ENCODE measurements around the gene TECTA. TPM values are rescaled to one million over a fixed set of nuclear protein-coding genes. Genes with fewer than 3 reads are reported as not detected.
A peak's percentile ranks its signal among the peaks of the same experiment; 100 is the strongest.

The TECTA gene
- total RNA-seq, 2 donors from 2014 or later = under 0.01 to 5.9 TPM

- Histone ChIP-seq H3K4me3 (no peak overlapping the region), H3K36me3 (replicated peaks in 1 of 2; ENCODE audit: insufficient read depth in 1 of 2, low read depth in 2 of 2) (no peaks in the 10 kb centered on the region), H3K9me3 (no peaks in the 10 kb centered on the region), H3K27me3 (no peaks in the 10 kb centered on the region), H3K27ac (no peak overlapping the region), H3K4me1 (no peaks in the 10 kb centered on the region)
- TF ChIP-seq CTCF (IDR thresholded peaks at IDR 0.05) (no peak), POLR2A (IDR thresholded peaks at IDR 0.05) (no peak)
- 63 to 65% methylated on average over 5 of the region's 5 CpGs for WGBS, 2 donors
- intact Hi-C loops (cut with DNase I) = no loop called here
- DNase-seq = no peak
- ATAC-seq = no peak
Observed at GRCh38 chr11:121191818-121192217, 90.8 kb downstream of the TECTA start.

GRCh38 chr11:121194731-121195596 is 93.9 kb downstream of the TECTA start:
- H3K27ac ChIP-seq = no peak overlapping the region
- no peaks in the 10 kb centered on the region for H3K27me3 ChIP-seq
- WGBS, 2 donors = 7% methylated on average over 13 of the region's 13 CpGs
- intact Hi-C loops (cut with DNase I) = no loop called here
- no peaks in the 10 kb centered on the region for H3K36me3 ChIP-seq (replicated peaks in 1 of 2; ENCODE audit: insufficient read depth in 1 of 2, low read depth in 2 of 2)
- H3K4me1 ChIP-seq = no peaks in the 10 kb centered on the region
- peak; percentile 61 to 83 (median 73) for TF ChIP-seq CTCF (IDR thresholded peaks at IDR 0.05)
- TF ChIP-seq POLR2A (IDR thresholded peaks at IDR 0.05) = no peak
- DNase-seq (peak; percentile 42 to 59 (median 52)), ATAC-seq (peak; percentile 64)
- H3K4me3 ChIP-seq = no peak overlapping the region
- no peaks in the 10 kb centered on the region for H3K9me3 ChIP-seq

GRCh38 chr11:121198491-121198890 is 97.4 kb downstream of the TECTA start:
- 81 to 83% methylated on average over 5 of the region's 5 CpGs for WGBS, 2 donors
- no peak overlapping the region for H3K27ac ChIP-seq
- no peak for ATAC-seq
- H3K4me1 ChIP-seq = no peaks in the 10 kb centered on the region
- DNase-seq = no peak
- no peak overlapping the region for H3K4me3 ChIP-seq
- H3K36me3 ChIP-seq (replicated peaks in 1 of 2; ENCODE audit: insufficient read depth in 1 of 2, low read depth in 2 of 2) = no peaks in the 10 kb centered on the region
- H3K9me3 ChIP-seq = no peaks in the 10 kb centered on the region
- TF ChIP-seq POLR2A (IDR thresholded peaks at IDR 0.05) = no peak
- intact Hi-C loops (cut with DNase I) = no loop called here
- H3K27me3 ChIP-seq = no peaks in the 10 kb centered on the region

GRCh38 chr11:121199516-121199915 is 98.5 kb downstream of the TECTA start:
- Histone ChIP-seq H3K4me1 (no peaks in the 10 kb centered on the region), H3K27me3 (no peaks in the 10 kb centered on the region), H3K4me3 (no peak overlapping the region), H3K27ac (no peak overlapping the region), H3K36me3 (replicated peaks in 1 of 2; ENCODE audit: insufficient read depth in 1 of 2, low read depth in 2 of 2) (no peaks in the 10 kb centered on the region), H3K9me3 (no peaks in the 10 kb centered on the region)
- intact Hi-C loops (cut with DNase I) = no loop called here
- TF ChIP-seq CTCF (IDR thresholded peaks at IDR 0.05) = no peak
- TF ChIP-seq POLR2A (IDR thresholded peaks at IDR 0.05) = no peak
- ATAC-seq = no peak
- WGBS, 2 donors = 47 to 66% methylated on average over 3 of the region's 3 CpGs
- no peak for DNase-seq

GRCh38 chr11:121206810-121207209 is 105.8 kb downstream of the TECTA start:
- ATAC-seq (no peak), DNase-seq (no peak)
- H3K4me3 ChIP-seq = no peak overlapping the region
- intact Hi-C loops (cut with DNase I) = no loop called here
- no peaks in the 10 kb centered on the region for H3K36me3 ChIP-seq (replicated peaks in 1 of 2; ENCODE audit: insufficient read depth in 1 of 2, low read depth in 2 of 2)
- no peaks in the 10 kb centered on the region for H3K4me1 ChIP-seq
- TF ChIP-seq POLR2A (IDR thresholded peaks at IDR 0.05) (no peak), CTCF (IDR thresholded peaks at IDR 0.05) (no peak)
- peaks cover 0 to 3% of the 10 kb centered on the region in 2 donors for H3K27me3 ChIP-seq
- H3K27ac ChIP-seq = no peak overlapping the region
- 10 to 15% methylated on average over 2 of the region's 2 CpGs for WGBS, 2 donors
- H3K9me3 ChIP-seq = no peaks in the 10 kb centered on the region
